ENCODE results near the gene HM13.
"Not testable (repeated sequence)": the region's sequence is repeated elsewhere in the genome, so short reads cannot be mapped to it uniquely, and the experiment has no call there.

Gene HM13

DNA sequence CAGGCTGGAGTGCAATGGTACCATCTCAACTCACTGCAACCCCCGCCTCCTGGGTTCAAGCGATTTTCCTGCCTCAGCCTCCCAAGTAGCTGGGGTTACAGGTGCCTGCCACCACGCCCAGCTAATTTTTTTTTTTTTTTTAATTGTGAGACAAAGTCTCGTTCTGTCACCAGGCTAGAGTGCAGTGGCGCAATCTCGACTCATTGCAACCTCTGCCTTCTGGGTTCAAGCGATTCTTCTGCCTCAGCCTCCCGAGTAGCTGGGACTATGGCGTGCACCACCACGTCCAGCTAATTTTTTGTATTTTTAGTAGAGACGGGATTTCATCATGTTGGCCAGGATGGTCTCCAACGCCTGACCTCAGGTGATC lies 98.0 kb downstream of the HM13 start:
- not testable (repeated sequence) for DNase-seq

DNA sequence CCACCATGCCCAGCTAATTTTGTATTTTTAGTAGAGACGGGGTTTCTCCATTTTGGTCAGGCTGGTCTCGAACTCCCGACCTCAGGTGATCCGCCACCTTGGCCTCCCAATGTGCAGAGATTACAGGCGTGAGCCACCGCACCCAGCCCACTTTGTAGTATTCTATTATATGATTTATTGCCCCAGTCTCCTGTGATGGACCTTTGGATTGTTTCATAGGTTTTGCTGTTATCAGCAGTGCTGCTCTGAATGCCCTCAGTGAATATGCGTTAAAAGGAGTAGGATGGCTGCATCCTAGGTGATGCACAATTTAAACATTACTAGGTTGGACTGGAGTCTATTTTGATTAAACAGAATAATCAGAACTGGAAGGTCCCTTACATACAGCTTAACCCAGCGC lies 101.2 kb downstream of the HM13 start:
- no peak for DNase-seq

- no peak for DNase-seq
Observed at GRCh38 chr20:31617432-31618104, 103.3 kb downstream of the HM13 start.

Data from activated CD4-positive, alpha-beta T cell treated with anti-CD3 and anti-CD28 coated beads, Interleukin-2, Interleukin-6, amounts not matched to agents 100 ng/mL and 50 ng/mL, durations not matched to agents 16 hours and 8 hours (primary cell).